Mucosa of descending colon (tissue), 3 donors: ENCODE data around the gene ASCC3. TPM values are rescaled to one million over a fixed set of nuclear protein-coding genes. Genes with fewer than 3 reads are reported as not detected.

Experiments
- ATAC-seq: fragments of 200-7000 bp; cut with Tn5 transposase; one replicate; pipeline ENCODE4 v1.9.1; 2020; ENCODE audit warnings: mild to moderate bottlenecking, moderate library complexity
- DNase-seq, 3 donors: peaks; one replicate each; pipeline ENCODE4 v3.0.0-alpha.2; 2020
- H3K36me3 ChIP-seq: fragments of 200-600 bp; one replicate; pipeline ENCODE4 v1.8.0; 2021; ENCODE audit warnings: low read depth, mild to moderate bottlenecking
- H3K4me1 ChIP-seq: fragments of 200-600 bp; one replicate; pipeline ENCODE4 v1.8.0; 2021; ENCODE audit warnings: low read depth, mild to moderate bottlenecking
- H3K4me3 ChIP-seq: fragments of 200-600 bp; one replicate; pipeline ENCODE4 v1.8.0; 2021; ENCODE audit warnings: mild to moderate bottlenecking
- H3K9me3 ChIP-seq: fragments of 200-600 bp; one replicate; pipeline ENCODE4 v1.8.0; 2021; ENCODE audit warnings: mild to moderate bottlenecking
- intact Hi-C, 2 donors: fragments of 100-400 bp; cut with DNase I in 1 of 2; cut with micrococcal nuclease in 1 of 2; formaldehyde crosslinking; loops; one replicate each; pipeline versions ENCODE4 v1.11.0 to v1.11.1; 2022; cut with DNase I, micrococcal nuclease
- total RNA-seq, 3 donors: library from RNA; stranded (reverse); fragmentation: NEBNext Ultra II Directional in 2 of 3; extraction: Animal tissue kit (Norgen Biotek cat#: 25700) in 2 of 3; gene quantifications; one replicate each; pipeline versions ENCODE4 v1.2.1 to v1.2.4, GENCODE V29; 2021 to 2023
- TF ChIP-seq, protein P1 (sequence below): fragments of 200-600 bp; IDR thresholded peaks from one replicate; pipeline ENCODE4 v1.8.0; 2022; ENCODE audit warnings: antibody characterized with exemption, mild to moderate bottlenecking
- donor health status: DM: no; HTN: no; CAD: no; lungs with moderate emphysema.
- donor health status: DM: no; HTN: no; CAD: no.
- donor health status: DM: no; HTN: yes; CAD: no.

ASCC3 gene
- total RNA-seq, 3 donors from 2014 or later = 24.6 to 28.5 (median 27.8) TPM

DNA sequence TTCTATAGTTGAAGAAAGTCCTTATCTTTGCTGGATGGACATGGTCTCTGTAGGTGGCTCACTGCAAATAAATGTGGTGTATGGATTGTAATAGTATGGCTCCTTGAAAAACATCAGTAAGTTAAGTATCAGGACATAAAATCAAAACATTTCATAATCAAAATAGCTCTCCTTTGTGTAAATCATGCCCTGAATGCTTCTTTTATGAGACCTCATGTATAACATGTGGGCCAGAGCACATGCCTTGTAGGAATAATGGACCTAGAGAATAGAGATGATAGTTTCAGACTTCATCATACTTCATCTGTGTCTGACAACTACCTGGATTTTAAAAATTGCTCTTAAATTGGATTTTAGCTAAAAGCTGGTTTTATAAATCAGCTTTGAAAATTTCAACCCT, 159.9 kb downstream of the ASCC3 start:
- ATAC-seq (no peak), DNase-seq (no peak)
- intact Hi-C loops = no loop called here
- no peak overlapping the region for H3K4me3 ChIP-seq
- no peaks in the 10 kb centered on the region for H3K36me3 ChIP-seq
- no peaks in the 10 kb centered on the region for H3K4me1 ChIP-seq
- H3K9me3 ChIP-seq = peaks cover 3% of the 10 kb centered on the region
- TF ChIP-seq, protein P1, sequence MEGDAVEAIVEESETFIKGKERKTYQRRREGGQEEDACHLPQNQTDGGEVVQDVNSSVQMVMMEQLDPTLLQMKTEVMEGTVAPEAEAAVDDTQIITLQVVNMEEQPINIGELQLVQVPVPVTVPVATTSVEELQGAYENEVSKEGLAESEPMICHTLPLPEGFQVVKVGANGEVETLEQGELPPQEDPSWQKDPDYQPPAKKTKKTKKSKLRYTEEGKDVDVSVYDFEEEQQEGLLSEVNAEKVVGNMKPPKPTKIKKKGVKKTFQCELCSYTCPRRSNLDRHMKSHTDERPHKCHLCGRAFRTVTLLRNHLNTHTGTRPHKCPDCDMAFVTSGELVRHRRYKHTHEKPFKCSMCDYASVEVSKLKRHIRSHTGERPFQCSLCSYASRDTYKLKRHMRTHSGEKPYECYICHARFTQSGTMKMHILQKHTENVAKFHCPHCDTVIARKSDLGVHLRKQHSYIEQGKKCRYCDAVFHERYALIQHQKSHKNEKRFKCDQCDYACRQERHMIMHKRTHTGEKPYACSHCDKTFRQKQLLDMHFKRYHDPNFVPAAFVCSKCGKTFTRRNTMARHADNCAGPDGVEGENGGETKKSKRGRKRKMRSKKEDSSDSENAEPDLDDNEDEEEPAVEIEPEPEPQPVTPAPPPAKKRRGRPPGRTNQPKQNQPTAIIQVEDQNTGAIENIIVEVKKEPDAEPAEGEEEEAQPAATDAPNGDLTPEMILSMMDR = no peak

GRCh38 chr6:100719883-100720682, 161.0 kb downstream of the ASCC3 start:
- Histone ChIP-seq H3K4me3 (no peak overlapping the region), H3K4me1 (no peaks in the 10 kb centered on the region), H3K36me3 (no peaks in the 10 kb centered on the region), H3K9me3 (peaks cover 3% of the 10 kb centered on the region)
- intact Hi-C loops = no loop called here
- no peak for ATAC-seq
- DNase-seq = no peak
- TF ChIP-seq, protein P1 = no peak

DNA sequence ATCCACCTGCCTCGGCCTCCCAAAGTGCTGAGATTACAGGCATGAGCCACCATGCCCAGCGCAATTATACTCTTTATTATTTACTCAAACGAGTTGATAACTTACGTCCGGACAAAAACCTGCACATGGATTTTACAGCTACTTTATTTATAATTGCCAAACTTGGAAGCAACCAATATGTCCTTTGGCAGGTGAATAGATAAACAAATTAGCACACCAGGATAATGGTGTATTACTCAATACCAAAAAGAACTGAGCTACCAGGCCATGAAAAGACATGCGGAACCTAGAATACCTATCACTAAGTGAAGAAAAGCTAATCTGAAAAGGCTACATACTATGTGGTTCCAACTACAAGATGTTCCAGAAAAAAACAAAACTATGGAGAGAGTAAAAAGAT, 168.1 kb downstream of the ASCC3 start:
- Histone ChIP-seq H3K9me3 (no peaks in the 10 kb centered on the region), H3K4me3 (no peak overlapping the region), H3K4me1 (no peaks in the 10 kb centered on the region), H3K36me3 (no peaks in the 10 kb centered on the region)
- TF ChIP-seq, protein P1 = no peak
- DNase-seq = no peak
- intact Hi-C loops = no loop called here
- no peak for ATAC-seq

DNA sequence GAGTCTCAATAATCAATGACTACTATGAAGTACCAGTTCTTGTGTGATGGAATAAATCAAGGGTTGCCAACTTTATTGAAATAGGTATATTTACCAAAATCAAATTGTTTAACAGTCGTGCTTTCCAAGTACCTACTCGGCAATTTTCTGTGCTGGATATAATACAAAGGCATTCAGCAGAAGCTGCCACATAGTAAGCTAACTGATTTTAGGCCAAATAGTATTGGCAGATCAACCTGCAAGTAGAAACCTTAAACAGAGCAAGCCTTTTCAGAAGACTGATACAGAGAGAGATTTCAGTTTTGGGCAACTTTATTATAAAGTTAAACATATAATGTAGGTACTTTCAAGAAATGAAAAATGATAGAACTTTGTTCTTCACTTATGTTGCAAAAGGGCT, 174.6 kb downstream of the ASCC3 start:
- Histone ChIP-seq H3K4me1 (no peaks in the 10 kb centered on the region), H3K4me3 (no peak overlapping the region), H3K36me3 (no peaks in the 10 kb centered on the region), H3K9me3 (no peaks in the 10 kb centered on the region)
- no peak for DNase-seq
- TF ChIP-seq, protein P1 = no peak
- no peak for ATAC-seq
- intact Hi-C loops = no loop called here

- TF ChIP-seq, protein P1 = no peak
- ATAC-seq (no peak), DNase-seq (no peak)
- Histone ChIP-seq H3K4me3 (no peak overlapping the region), H3K4me1 (no peaks in the 10 kb centered on the region), H3K36me3 (no peaks in the 10 kb centered on the region), H3K9me3 (no peaks in the 10 kb centered on the region)
- intact Hi-C loops = no loop called here
Measured at GRCh38 chr6:100704961-100705360, 176.2 kb downstream of the ASCC3 start.

DNA sequence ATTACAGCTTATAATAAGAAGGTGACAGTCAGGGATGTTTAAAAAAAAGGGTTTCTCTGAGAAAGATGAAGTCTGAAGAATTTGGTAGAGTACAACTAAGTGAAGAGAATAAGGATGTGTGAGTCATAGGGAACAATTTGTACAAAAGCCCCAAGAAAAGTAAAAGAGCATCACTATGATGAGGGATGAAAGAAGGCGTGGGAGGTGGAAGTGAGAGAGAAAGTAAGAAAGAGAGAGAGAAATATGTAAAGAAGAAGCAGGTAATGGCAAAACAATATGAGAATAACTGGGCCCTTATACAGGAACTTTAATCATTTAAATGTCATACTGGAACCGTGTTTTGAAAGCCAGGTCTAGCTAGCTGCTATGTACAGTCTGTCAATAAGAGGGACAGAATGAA, 179.4 kb downstream of the ASCC3 start:
- ATAC-seq (no peak), DNase-seq (no peak)
- intact Hi-C loops = no loop called here
- Histone ChIP-seq H3K9me3 (no peaks in the 10 kb centered on the region), H3K36me3 (no peaks in the 10 kb centered on the region), H3K4me3 (no peak overlapping the region), H3K4me1 (no peaks in the 10 kb centered on the region)
- TF ChIP-seq, protein P1 = no peak
